Stimulated activated CD8-positive, alpha-beta memory T cell treated with anti-CD3 and anti-CD28 coated beads, Interleukin-2, amount 100 ng/mL, for 1 hour (primary cell): ENCODE measurements around the gene NXNL1.
"Not testable (repeated sequence)": the region's sequence is repeated elsewhere in the genome, so short reads cannot be mapped to it uniquely, and the experiment has no call there.

Experiments
- DNase-seq, 2 donors: peaks; one replicate each; pipeline ENCODE4 v3.0.0-alpha.2; 2020; ENCODE audit warnings: low read depth in 2 of 2

Gene NXNL1, protein sequence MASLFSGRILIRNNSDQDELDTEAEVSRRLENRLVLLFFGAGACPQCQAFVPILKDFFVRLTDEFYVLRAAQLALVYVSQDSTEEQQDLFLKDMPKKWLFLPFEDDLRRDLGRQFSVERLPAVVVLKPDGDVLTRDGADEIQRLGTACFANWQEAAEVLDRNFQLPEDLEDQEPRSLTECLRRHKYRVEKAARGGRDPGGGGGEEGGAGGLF

DNA sequence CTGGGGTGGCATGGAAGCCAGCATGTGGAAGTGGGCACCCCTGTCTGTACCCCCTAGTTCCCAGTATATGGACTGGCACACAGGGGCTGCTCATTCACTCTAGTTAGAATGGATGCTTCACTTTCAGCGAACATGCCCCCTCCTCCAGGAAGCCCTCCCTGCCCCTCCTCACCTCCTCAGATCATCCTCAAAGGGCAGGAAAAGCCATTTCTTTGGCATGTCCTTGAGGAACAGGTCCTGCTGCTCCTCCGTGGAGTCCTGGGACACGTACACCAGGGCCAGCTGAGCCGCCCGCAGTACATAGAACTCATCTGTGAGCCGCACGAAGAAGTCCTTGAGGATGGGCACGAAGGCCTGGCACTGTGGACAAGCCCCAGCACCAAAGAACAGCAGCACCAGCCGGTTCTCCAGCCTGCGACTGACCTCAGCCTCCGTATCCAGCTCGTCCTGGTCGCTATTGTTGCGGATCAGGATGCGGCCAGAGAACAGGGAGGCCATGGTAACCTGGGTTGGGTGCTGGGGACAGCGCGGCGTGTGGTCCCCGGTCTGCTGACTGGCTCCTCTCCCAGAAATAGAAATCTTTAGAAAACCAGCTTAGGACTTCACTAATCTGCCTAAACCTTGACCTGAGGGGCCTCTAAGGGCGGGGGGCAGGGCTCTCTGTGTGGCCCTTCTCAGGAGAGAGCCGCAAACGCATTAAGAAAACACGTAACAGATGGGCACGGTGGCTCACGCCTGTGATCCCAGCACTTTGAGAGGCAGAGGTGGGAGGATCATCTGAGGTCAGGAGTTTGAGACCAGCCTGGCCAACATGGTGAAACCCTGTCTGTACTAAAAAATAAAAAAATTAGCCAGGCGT lies at the start of gene NXNL1:
Gene NXNL1, minus strand, starts transcription at position 555 of the 859 bp plus-strand sequence. Its CDS starts 57 bp downstream, at position 498.
- no peak for DNase-seq

DNA sequence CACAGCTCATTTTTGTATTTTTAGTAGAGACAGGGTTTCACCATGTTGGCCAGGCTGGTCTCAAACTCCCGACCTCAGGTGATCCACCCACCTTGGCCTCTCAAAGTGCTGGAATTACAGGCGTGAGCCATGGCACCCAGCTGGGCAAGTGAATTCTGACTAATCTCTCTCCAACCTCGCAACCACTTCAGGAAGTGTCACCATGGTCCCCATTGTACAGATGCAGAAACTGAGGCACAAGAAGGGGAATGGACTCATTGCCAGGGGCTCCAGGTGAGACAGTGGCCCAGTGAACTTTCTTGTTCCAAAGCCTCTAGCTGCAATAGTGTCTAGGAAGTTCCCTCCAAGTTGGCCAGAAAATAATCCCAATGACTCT lies 47.8 kb upstream of the NXNL1 start:
- DNase-seq, result not testable (repeated sequence)

DNA sequence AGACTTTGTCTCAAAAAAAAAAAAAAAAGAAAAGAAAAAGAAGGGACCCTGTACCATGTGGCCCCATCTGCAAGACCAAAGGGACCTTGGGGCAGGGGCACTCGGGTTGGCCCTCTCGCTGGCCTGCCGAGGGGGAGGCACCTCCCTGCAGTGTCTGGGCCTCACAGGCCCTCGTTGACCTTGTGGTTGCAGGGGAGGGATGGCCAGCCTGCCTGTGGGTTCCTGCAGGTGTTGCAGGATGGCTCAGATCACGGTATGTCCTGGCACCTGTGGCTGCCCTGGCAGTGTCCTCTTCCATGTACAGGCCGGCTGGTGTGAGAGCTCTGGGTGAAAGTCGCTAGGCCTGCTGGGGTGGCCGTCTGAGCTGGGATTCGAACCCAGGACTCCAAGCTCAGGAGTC lies 46.0 kb upstream of the NXNL1 start:
- no peak for DNase-seq

DNA sequence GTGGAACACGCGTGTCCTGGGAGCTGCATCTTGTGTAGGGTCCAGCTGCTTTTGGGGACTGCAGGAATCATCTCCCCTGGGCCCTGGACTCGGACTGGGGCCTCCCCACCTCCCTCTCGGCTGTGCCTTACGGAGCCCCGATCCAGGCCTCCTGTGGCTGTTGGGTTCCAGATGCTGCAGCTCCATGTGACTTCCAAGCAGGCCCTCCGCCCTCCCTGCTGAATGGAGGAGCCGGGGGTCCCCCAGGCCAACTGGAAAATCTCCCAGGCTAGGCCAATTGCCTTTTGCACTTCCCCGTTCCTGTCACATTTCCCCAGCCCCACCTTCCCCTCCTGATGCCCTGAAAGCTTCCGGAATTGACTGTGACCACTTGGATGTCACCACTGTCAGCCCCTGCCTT lies 44.5 kb upstream of the NXNL1 start:
- no peak for DNase-seq

DNA sequence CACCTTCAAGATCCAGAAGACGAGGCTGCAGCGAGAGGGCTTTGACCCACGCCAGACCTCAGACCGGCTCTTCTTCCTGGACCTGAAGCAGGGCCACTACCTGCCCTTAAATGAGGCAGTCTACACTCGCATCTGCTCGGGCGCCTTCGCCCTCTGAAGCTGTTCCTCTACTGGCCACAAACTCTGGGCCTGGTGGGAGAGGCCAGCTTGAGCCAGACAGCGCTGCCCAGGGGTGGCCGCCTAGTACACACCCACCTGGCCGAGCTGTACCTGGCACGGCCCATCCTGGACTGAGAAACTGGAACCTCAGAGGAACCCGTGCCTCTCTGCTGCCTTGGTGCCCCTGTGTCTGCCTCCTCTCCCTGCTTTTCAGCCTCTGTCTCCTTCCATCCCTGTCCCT lies 43.7 kb upstream of the NXNL1 start:
- DNase-seq, result no peak

DNA sequence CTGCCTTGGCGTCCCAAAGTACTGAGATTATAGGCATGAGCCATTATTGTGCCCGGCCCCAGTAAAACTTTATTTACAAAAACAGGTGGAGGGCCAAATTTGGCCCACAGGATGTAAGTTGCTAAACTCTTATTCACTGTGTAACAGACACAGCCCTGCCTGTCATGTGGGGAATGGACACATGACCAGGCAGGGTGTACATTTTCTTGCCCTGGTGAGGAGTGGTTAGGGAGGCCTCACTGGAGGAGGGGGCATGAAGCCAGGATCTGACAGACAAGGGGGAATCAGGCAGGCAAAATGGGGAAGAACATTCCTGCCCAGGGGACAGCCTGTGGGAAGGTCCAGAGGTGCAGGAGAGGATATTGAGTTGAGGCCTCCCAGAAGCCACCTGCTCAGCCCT lies 43.3 kb upstream of the NXNL1 start:
- DNase-seq, result no peak

DNA sequence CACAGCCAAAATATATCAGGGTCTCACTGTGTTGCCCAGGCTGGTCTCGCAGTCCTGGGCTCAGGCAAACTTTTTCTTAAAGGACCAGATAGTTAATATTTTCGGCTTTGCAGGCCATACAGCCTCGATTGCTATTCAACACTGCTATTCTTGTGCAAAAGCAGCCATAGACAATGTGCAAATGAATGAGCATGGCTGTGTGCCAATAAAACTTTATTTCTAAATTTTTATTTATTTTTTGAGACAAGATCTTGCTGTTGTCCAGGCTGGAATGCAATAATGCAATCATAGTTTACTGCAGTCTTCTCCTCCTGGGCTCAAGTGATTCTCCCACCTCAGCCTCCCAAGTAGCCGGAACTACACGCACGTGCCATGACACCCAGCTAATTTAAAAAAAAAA lies 42.5 kb upstream of the NXNL1 start:
- no peak for DNase-seq

DNA sequence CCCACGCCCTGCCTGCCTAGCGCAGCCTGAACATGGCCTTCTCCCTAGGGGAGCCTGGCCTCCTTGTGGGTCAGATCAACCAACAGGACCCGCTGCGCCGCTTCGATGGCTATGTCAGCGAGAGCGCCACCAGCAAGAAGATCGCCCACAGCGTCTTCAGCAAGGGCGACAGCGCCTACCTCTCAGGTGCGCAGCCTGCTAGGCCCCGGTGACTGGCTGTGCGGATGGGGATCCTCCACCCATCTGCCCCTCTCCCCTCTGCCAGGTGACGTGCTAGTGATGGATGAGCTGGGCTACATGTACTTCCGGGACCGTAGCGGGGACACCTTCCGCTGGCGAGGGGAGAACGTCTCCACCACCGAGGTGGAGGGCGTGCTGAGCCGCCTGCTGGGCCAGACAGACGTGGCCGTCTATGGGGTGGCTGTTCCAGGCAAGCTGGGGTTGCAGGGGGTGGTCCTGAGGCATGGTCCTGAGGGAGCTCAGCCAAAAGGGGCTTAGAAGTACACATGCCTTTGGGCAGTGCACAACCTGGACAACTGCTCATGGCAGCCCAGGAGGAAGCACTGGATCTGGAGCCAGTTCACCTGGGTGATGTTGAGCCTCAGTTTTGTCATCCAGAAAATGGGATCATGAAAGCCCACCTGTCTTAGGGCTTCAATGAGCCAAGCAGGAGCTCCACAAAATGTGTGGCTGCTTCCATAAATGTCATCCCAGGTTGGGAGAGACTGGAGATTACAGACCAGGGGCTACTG lies 39.9 kb upstream of the NXNL1 start:
- DNase-seq, result no peak

DNA sequence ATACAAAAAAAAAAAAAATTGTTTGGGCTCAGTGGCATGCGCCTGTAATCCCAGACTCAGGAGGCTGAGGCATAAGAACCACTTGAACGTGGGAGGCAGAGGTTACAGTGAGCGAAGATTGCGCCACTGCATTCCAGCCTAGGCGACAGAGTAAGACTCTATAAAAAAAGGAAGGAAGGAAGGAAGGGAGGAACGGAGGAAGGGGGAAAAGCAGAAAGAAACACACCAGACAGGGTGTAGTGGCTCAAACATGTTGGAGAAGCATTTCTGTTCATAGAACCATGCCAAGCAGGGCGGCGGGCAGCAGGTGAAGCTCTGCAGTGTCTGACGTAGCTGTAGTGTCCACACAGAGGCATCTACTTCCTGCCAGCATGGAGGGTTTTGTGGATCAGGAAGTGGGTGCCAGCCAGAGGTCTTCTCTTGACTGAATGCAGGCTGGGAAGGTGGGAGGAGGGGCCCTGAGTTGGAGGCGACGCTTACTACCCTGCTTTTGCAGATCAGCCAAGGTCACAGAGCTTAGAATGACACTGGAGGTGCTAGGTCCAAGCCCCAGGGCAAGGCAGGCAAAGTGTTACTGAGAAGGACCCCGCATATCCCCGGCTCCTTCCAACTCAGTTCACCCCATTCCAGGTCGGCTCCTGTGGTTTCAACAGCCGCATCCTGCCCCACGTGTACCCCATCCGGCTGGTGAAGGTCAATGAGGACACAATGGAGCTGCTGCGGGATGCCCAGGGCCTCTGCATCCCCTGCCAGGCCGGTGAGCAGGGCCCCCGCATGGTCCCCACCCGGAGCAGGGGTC lies 39.1 kb upstream of the NXNL1 start:
- no peak for DNase-seq

DNA sequence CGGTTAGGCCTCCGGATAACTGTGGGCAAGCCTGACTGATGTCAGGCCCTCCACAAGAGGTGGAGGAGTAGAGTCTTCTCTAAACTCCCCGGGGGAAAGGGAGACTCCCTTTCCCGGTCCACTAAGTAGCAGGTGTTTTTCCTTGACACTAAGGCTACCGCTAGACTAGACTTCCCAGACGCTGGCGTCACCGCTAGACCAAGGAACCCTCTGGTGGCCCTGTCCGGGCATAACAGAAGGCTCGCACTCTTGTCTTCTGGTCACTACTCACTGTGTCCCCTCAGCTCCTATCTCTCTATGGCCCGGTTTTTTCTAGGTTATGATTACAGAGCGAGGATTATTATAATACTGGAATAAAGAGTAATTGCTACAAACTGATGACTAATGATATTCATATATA lies 38.3 kb upstream of the NXNL1 start:
- DNase-seq, result not testable (repeated sequence)

DNA sequence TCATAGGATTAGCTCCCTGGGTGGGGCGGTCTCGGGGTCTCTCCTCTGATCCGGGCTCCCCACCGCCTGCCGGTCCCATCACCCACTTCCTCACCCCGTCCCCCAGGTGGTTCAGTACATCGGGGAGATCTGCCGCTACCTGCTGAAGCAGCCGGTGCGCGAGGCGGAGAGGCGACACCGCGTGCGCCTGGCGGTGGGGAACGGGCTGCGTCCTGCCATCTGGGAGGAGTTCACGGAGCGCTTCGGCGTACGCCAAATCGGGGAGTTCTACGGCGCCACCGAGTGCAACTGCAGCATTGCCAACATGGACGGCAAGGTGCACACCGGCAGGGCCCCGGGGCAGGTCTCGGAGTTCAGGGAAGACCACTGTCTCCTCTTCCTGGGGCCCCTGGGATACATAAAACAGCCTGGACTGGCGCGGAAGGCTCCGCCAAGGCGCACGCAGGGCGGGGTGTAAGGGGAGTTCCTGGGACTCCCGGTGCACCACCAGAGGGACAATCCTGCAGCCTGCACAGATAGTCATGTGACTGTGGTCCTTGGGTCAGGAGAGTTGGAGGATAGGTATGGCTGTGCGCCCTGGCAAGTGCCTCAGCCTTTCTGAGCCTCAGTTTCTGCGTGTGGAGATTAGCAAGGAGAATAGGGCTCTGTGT lies 36.5 kb upstream of the NXNL1 start:
- no peak for DNase-seq

DNA sequence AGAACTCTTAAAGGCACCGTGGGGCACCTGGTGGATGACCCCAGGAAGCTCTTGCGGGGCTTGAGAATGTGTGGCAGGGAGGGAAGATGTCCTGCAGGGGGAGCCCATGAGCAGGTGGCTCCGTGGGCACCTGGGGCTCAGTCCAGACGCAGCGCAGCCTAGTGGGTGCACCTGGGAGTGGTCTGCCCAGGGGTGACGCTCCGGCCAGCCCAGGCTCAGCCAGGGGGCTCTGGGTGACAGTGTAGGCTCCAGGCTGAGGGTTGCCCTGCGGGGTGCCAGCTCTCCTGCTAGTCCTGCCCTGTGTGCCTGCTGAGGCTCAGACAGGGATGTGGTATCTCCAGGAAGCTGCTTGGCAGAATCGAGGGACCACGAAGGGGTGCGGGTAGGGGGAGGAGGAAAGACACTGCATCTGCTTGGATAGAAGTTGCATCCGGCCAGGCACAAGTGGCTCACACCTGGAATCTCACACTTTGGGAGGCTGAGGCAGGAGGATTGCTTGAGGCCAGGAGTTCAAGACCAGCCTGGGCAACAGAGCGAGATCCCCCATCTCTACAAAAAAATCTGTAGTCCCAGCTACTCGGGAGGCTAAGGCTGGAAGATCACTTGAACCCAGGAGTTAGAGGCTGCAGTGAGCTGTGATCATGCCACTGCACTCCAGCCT lies 35.7 kb upstream of the NXNL1 start:
- DNase-seq, result peak; percentile 56 to 64

DNA sequence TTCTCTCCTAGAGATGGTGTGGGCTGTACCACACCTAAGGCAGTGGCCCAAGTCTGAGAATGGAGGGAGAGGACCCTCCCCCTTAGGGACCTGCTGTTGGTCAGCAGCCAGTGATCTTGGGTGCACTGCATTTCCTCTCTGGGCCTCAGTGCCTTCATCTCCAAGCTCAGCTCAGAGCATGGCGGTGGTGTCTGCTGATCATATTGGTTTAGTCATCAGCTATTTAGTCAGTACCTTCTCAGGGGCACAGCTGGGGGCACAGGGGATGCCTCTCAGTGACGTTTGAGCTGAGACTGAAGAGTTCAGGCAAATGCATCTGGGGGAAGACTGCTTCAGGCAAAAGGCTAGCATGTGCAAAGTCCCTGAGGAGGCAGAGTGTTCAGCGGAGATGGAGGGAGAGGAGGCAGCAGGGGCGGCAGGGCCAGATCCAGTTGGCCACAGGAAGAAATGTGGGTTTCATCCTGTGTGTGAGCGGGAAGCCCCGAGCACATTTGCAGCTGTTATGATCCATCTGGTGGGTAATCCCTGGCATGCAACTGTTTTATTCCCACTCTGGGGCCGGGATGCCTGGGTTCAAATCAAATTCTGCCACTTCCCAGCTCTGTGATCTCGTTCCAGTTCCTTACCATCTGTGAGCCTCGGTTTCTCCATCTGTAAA lies 35.0 kb upstream of the NXNL1 start:
- DNase-seq, result no peak

DNA sequence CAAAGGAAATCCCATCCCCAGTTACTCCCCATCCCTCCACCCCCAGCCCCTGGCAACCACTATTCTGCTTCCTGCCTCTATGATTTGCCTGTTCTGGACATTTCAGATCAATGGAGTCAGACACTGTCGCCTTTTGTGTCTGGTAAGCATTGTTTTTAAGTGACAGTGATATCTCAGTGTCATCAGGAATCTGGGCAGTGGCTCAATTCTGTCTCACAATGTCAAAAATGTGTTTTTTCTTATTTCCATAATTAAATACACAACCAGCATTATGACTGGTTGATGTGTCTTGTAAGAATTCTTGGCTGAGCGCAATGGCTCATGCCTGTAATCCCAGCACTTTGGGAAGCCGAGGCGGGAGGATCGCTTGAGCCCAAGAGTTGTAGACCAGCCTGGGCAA lies 30.6 kb upstream of the NXNL1 start:
- no peak for DNase-seq

DNA sequence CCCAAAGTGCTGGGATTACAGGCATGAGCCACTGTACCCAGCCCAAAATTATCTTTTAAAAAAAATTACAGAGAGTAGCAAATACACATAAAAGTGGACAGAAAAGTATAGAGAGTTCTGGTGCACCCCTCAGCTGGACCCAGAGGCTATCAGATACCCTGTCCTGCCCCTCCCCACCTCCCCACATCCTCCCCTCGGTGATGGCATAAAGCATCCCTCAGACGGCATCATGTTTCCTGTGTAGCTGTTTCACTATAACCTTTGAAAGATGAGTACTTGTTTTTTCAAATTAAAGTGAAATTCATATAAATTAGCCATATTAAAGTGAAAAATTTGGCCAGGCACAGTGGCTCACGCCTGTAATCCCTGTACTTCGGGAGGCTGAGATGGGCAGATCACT lies 29.7 kb upstream of the NXNL1 start:
- DNase-seq, result no peak

DNA sequence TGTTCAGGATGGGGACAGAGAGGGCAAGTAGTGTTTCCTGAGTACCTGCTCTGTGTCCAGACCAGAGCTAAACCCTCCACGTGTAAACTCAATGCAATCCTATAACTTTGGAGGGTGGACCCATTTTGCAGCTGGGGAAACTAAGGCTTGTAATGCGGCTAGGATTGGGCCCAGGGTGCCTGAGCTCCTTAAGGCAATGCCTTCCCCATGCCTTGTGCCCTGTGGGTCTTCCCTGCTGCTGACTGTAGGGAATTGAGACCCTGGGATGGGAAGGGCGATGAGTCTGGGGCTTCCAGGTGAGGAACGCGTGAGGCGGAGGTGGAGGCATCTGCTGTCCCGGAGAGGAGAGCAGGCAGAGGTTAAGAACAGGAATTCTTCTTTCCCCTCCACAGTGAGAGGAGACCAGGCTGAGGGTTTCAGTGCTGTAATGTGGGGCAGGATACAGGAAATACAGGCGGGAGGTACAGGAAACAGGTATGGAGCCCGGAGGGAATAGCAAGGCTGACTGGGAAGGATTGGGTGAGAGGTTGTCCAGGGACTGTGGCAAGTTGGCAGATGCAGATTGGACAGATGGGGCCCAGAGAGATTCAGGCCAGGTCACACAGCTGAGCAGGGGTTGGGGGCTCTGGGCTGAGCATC lies 28.8 kb upstream of the NXNL1 start:
- no peak for DNase-seq

DNA sequence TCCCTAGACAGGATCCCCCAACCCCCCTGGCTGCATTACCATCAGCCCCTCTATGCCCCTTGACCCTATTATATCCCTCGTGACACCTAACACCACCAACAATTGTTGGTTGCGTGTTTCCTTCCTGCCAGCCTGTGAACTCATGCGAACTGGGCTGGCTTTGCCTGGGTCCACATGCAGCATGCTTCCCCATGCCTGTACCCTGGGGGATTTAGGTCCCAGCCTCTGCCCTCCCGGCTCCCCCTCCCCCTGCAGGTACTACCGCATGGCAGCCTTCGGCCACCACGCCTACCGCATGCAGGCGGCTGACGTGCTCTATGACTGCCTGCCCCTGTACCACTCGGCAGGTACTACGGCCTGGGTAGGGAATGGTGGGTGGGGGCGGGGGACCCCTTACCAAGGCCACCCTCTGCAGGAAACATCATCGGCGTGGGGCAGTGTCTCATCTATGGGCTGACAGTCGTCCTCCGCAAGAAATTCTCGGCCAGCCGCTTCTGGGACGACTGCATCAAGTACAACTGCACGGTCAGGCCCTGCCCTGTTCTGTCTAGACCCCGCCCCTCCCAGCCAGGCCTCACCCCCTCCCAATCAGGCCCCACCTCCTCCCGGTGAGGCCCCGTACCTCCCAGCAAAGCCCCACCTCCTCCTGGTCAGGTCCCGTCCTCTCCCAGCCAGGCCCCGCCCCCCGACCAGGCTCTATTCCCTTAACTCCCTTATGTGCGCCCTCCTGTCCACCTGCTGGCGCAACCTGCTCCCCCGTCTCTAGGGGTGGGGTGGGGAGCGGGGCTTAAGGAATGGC lies 28.1 kb upstream of the NXNL1 start:
- DNase-seq, result peak in 1 of 2 donors; percentile 64

DNA sequence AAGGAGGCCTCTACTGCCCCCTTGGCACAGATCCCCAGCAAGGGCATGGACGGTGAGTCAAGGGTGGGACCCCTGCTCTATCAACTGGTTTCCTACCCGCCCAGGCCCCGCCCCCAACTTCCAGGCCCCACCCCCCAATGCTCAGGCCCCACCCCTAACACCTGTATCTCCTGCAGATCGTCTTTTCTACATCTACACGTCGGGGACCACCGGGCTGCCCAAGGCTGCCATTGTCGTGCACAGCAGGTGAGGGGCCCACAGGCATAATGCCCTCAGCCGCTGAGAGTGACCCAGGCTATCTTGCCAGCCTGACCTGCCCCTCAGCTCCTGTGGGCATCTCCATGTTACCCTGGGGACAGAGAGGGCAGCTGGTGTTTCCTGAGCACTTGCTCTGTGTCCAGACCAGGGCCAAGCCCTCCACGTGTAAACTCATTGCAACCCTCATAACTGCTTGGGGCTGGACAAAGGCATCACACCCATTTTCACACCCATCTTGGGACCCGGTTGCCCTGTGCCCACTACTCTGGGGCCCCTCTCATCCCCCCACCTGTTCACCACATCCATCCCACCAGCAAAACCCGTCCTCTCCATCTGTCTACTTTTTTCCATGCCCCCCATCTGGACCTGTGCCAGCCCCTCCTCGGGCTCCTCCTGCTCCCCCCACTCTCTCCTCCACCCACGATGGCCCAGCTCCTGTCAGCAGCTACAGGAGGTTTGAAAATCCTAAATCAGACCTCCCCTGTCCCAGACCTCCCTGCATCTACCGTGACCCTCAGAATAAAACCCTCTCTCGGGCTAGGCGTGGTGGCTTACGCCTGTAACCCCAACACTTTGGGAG lies 26.8 kb upstream of the NXNL1 start:
- no peak for DNase-seq
